HTR-8/SVneo (cell line): ENCODE measurements around the gene SALL4.
"Not testable (repeated sequence)": the region's sequence is repeated elsewhere in the genome, so short reads cannot be mapped to it uniquely, and the experiment has no call there.

Experiments used
- DNase-seq: peaks from one replicate; pipeline ENCODE4 v3.0.0; 2011; ENCODE audit warnings: low spot score, mixed read lengths; ENCODE audit not compliant: insufficient read length
- FAIRE-seq: peaks from 2 replicates; lab custom pipeline; 2011; peaks lifted over from hg19 to GRCh38; lab: Jason Lieb, UNC

Gene SALL4

GRCh38 chr20:51802170-51802751 lies at the start of gene SALL4:
SALL4 (minus strand) TSS chr20:51802521; CDS start chr20:51802408, 113 bp downstream.
- FAIRE-seq (peak; percentile 72), DNase-seq (no peak)

GRCh38 chr20:51848346-51848745 lies 46.0 kb upstream of the SALL4 start:
- DNase-seq, result no peak
- FAIRE-seq, result no peak

GRCh38 chr20:51840865-51841264 lies 38.5 kb upstream of the SALL4 start:
- DNase-seq (no peak), FAIRE-seq (peak; percentile 70)

DNA sequence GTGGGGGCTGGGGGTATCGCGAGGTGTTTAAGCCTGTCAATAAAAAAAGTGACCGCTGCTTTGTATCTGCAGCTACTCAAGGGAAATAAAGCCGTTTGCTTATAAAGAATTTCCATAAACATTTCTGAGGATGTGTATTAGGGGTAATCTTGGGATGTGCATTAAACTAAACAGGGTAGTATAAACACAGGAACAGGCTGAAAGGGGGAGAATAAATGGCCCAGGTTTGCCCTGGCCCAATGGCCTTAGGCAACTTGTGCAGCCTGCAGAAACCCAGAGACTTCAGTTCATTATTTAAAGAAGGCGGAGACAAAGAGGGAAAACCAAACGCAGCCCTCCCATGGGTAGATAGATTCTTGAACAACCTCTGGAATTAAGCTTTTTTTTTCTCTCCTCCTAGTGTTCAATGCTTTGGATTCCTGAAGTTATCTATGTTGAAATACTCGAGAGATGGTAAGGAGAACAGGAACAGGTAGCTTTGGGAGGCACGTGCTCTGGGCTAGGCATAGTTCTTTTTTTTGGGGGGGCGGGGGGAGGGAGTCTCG lies 35.6 kb upstream of the SALL4 start:
- DNase-seq, result no peak
- no peak for FAIRE-seq

GRCh38 chr20:51837436-51837835 lies 35.1 kb upstream of the SALL4 start:
- FAIRE-seq (no peak), DNase-seq (no peak)

- DNase-seq (no peak), FAIRE-seq (no peak)
These were observed 31.0 kb upstream of the SALL4 start for GRCh38 chr20:51833326-51833725.

DNA sequence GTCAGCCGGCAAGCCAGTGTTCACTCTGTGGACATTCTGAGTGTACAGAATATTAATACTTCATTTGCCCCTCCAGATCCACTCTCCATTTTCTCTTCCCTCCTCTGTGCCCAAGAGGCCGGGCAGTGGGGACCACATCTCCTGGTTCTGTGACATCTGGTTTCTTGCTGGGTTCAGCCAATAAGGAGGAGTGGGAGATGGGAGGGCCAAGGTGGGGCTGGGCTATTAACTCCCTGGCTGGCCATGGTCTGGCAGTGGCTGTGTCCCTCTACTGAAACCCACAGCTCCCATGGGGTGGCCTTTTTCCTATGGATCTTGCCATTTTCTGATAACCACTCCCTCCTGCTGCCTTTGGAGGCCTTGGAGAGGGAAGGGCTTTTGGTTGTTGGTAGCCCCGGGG lies 30.0 kb upstream of the SALL4 start:
- DNase-seq (no peak), FAIRE-seq (peak; percentile 9)

- peak; percentile 62 for FAIRE-seq
These were observed 29.5 kb upstream of the SALL4 start for GRCh38 chr20:51831866-51832265.

GRCh38 chr20:51830538-51830937 lies 28.2 kb upstream of the SALL4 start:
- no peak for FAIRE-seq
- DNase-seq, result no peak

More at GRCh38 chr20:51831866-51832265, 29.5 kb upstream of the SALL4 start:
- no peak for DNase-seq

DNA sequence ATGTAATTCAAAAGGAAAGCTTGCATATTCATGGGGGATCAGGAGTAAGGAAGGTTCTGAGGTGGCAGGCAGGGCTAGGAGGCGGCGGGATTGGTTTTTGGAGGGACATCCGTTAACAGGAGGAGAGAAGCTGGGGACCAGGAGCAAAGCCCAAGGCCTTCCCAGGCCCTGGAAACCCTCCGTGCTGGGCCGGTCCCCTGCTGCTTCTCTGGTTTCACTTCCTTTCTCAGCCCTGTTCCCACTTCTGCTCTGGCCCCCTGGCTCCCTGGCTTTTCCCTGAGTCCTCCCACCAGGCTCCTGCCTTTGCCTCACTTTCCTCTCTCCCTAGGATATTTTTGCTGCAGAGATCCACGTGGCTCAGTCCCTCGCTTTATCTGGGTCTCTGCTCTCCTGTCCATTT lies 26.4 kb upstream of the SALL4 start:
- no peak for DNase-seq
- no peak for FAIRE-seq

DNA sequence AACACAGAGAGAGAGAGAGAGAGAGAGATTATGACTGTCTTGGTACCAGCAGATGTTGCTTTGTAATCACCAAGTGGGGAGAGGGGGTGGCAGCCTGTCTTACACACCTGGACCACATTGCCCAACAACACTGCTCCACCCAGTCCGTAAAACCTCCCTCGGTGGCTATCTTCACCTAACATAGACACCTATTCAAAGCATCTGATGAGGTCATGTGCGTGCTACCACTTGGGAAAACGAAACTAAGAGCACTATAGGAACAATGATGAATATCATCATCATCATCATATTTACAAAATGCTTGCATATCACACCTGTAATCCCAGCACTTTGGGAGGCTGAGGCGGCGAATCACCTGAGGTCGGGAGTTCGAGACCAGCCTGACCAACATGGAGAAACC lies 24.1 kb upstream of the SALL4 start:
- no peak for DNase-seq
- peak; percentile 73 for FAIRE-seq

DNA sequence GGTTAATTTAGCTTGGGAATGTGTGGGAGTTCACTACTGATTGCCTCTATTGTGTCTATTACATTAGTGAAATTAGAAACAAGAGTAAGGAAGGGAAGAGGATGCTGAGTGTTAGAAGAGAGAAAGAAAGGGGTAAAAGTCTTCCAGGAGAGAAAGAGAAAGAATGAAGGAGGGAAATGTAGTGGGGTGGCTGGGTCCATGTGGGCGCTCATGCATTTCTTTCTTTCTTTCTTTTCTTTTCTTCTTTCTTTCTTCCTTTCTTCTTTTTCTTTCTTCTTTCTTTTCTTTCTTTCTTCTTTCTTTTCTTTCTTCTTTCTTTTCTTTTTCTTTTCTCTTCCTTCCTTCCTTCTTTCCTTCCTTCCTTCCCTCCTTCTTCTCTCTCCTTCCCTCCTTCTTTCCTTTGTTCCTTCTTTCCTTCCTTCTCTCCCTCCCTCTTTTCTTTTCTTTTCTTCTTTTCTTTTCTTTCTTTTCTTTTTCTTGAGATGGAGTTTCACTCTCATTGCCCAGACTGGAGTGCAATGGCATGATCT lies 16.2 kb upstream of the SALL4 start:
- FAIRE-seq (no peak), DNase-seq (no peak)

DNA sequence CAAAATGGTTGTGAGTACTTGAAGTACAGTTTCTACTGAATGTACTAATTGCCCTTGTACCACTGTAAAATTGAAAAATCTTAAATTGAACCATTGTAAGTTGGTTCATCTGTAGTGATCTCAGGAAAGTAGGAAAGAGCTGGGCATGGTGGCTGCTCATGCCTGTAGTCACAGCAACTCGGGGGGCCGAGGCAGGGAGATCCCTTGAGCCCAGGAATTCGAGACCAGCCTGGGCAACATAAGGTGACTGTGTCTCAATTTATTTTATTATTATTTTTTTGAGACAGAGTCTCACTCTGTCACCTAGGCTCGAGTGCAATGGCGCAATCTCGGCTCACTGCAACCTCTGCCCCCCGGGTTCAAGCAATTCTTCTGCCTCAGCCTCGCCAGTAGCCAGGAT lies 14.5 kb upstream of the SALL4 start:
- not testable (repeated sequence) for DNase-seq, FAIRE-seq

DNA sequence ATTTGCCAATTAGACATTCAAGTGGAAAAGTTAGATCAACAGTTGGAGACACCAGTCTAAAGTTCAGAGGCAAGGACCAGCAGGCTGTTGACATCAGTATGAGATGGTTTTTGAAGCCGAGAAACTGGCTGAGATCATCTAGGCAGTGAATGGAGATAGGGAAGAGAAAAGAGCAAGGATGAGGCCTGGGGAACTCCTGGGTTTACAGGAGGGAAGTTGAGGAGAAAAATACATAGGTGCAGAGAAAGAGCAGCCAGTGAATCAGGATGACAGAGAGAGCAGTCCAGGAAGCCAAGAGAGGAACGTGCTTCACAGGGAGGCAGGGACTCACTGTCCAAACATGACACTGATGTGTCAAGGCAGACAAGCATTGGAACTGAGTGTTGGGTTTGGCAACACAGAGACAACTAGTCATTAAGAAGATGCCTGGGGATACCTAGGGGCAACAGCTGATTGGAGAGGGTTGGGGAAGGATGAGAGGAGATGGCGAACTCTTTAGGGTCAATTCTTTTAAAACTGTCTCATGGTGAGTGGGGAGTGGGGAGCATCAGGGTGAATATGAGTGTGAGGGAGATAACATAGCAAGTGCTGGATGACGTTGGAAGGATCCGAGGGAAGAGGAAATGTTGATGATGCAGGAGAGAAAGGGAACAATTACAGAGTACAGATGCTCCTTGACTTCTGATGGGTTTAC lies 13.2 kb upstream of the SALL4 start:
- peak; percentile 86 for FAIRE-seq
- no peak for DNase-seq

GRCh38 chr20:51812861-51813260 lies 10.5 kb upstream of the SALL4 start:
- DNase-seq (no peak), FAIRE-seq (peak; percentile 63)

- DNase-seq (no peak), FAIRE-seq (no peak)
These were observed 9.3 kb upstream of the SALL4 start for GRCh38 chr20:51811514-51812128.

- FAIRE-seq, result peak; percentile 76
- DNase-seq, result no peak
These were observed 8.7 kb upstream of the SALL4 start for GRCh38 chr20:51811042-51811355.

GRCh38 chr20:51810155-51811041 lies 8.1 kb upstream of the SALL4 start:
- FAIRE-seq (peak; percentile 67), DNase-seq (no peak)

- FAIRE-seq (peak; percentile 86), DNase-seq (no peak)
These were observed 5.5 kb upstream of the SALL4 start for GRCh38 chr20:51807720-51808250.

DNA sequence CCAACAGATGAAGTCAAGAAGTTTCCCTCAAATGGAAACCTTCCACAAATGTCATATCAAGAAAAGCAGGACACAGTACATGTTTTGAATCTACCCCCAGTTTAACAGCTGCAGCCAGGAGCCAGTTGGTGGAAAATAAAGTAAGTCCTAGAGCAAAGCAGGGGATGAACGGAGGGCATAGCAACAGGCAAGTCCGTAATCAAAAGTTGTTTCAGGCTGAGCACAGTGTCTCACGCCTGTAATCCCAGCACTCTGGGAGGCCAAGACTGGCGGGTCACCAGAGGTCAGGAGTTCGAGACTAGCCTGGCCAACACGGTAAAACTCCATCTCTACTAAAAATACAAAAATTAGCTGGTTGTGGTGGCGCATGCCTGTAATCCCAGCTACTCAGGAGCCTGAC lies 2.4 kb upstream of the SALL4 start:
- DNase-seq, result no peak

More for the DNA sequence above, 2.4 kb upstream of the SALL4 start:
- FAIRE-seq, result peak; percentile 83
